ENCODE data around the gene OTOGL.
"Not testable (repeated sequence)": the region's sequence is repeated elsewhere in the genome, so short reads cannot be mapped to it uniquely, and the experiment has no call there.

The OTOGL gene

GRCh38 chr12:80213871-80214270, 114.5 kb downstream of the OTOGL start:
- ChIA-PET CTCF (no interaction called here), POLR2A (no interaction called here)
- no peak for DNase-seq (ENCODE audit: extremely low spot score)
- TF ChIP-seq BHLHE40 (IDR thresholded peaks at IDR 0.05; ENCODE audit: borderline replicate concordance) = no peak
- no peak for TF ChIP-seq NFRKB (IDR thresholded peaks at IDR 0.05)
- no peak for TF ChIP-seq L3MBTL2 (conservative IDR thresholded peaks at IDR 0.05)
- no peak for TF ChIP-seq SP1 (IDR thresholded peaks at IDR 0.05)
- no peak for TF ChIP-seq SUZ12 (IDR thresholded peaks at IDR 0.05)
- TF ChIP-seq TARDBP (IDR thresholded peaks at IDR 0.05) = no peak
- no peak for TF ChIP-seq FOXK2 (IDR thresholded peaks at IDR 0.05)
- no peak for TF ChIP-seq PKNOX1 (IDR thresholded peaks at IDR 0.05)
- no peak for TF ChIP-seq LEF1 (IDR thresholded peaks at IDR 0.05; ENCODE audit: borderline replicate concordance)
- no peak for TF ChIP-seq HDGF (IDR thresholded peaks at IDR 0.05; ENCODE audit: borderline replicate concordance)
- no peak for TF ChIP-seq FOXM1 (IDR thresholded peaks at IDR 0.05; ENCODE audit: borderline replicate concordance)
- TF ChIP-seq ZNF384 (IDR thresholded peaks at IDR 0.05) = no peak
- no peak for TF ChIP-seq CTBP1 (IDR thresholded peaks at IDR 0.05; ENCODE audit: borderline replicate concordance)
- TF ChIP-seq FOXA1 (IDR thresholded peaks at IDR 0.05) = no peak
- no peak for TF ChIP-seq ARNT (IDR thresholded peaks at IDR 0.05)
- no peak for TF ChIP-seq ELF4 (IDR thresholded peaks at IDR 0.05)

DNA sequence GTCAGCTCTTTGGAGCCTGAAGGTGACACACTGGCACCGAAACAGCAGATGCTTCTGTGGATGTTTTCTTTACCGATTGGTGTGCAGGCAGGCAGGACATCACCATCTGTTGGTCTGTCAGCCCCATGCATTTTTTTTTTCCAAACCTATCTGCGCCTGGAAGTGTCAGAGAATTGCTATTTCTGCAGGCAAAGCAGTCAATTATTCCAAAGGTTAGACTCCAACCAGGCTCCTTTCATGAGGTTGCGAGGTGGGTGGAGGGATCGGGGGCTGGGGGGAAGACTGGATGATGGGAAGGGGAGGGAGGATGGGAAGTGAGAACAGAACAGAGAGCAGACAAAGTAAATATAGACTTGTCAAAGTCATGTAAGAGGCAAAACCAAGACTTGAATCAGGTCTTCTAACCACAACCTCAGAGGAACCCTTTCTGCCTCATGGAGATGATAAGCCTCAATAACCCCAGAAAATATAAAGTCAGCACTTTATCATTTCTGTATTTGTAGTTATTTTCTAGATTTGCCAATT, 117.7 kb downstream of the OTOGL start:
- DNase-seq (ENCODE audit: extremely low spot score) = no peak
- POLR2A ChIA-PET = interaction anchor here (0.7 kb wide), 1 partner anchor 923 kb away, joined by 3 read pairs; no protein-coding TSS in a partner anchor
- no peak for TF ChIP-seq L3MBTL2 (conservative IDR thresholded peaks at IDR 0.05)
- TF ChIP-seq NFRKB (IDR thresholded peaks at IDR 0.05) = no peak
- no peak for TF ChIP-seq ZNF384 (IDR thresholded peaks at IDR 0.05)
- TF ChIP-seq TARDBP (IDR thresholded peaks at IDR 0.05) = no peak
- no peak for TF ChIP-seq SUZ12 (IDR thresholded peaks at IDR 0.05)
- no peak for TF ChIP-seq LEF1 (IDR thresholded peaks at IDR 0.05; ENCODE audit: borderline replicate concordance)
- TF ChIP-seq CTBP1 (IDR thresholded peaks at IDR 0.05; ENCODE audit: borderline replicate concordance) = no peak
- TF ChIP-seq ARNT (IDR thresholded peaks at IDR 0.05) = no peak
- no peak for TF ChIP-seq ELF4 (IDR thresholded peaks at IDR 0.05)
- no peak for TF ChIP-seq FOXK2 (IDR thresholded peaks at IDR 0.05)
- TF ChIP-seq FOXA1 (IDR thresholded peaks at IDR 0.05) = no peak
- no peak for TF ChIP-seq FOXM1 (IDR thresholded peaks at IDR 0.05; ENCODE audit: borderline replicate concordance)
- TF ChIP-seq SP1 (IDR thresholded peaks at IDR 0.05) = no peak
- no peak for TF ChIP-seq BHLHE40 (IDR thresholded peaks at IDR 0.05; ENCODE audit: borderline replicate concordance)
- TF ChIP-seq HDGF (IDR thresholded peaks at IDR 0.05; ENCODE audit: borderline replicate concordance) = no peak
- TF ChIP-seq PKNOX1 (IDR thresholded peaks at IDR 0.05) = no peak
- CTCF ChIA-PET = interaction anchor here (1.2 kb wide), 1 partner anchor 17 kb away, joined by 3 read pairs; no protein-coding TSS in a partner anchor

DNA sequence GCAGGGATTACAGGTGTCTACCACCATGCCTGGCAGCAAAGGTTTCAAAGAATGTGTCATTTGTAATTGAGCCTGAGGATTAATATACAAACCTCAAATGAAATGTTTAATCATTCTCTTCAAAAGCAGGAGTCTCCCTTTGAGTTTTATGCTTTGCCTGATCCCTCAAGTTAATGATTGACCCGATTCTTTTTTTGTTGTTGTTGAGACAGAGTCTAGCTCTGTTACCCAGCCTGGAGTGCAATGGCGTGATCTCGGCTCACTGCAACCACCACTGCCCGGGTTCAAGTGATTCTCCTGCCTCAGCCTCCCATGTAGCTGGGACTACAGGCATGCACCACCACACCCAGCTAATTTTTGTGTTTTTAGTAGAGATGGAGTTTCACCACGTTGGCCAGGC, 119.6 kb downstream of the OTOGL start:
- CTCF ChIA-PET; DNase-seq (ENCODE audit: extremely low spot score); POLR2A ChIA-PET: not testable (repeated sequence)

- CTCF ChIA-PET = interaction anchor here (0.6 to 1.3 kb wide), 2 partner anchors 24 to 777 kb away, joined by 3 to 4 read pairs; no protein-coding TSS in a partner anchor
- no peak for TF ChIP-seq ELF4 (IDR thresholded peaks at IDR 0.05)
- no peak for TF ChIP-seq NFRKB (IDR thresholded peaks at IDR 0.05)
- no peak for TF ChIP-seq FOXA1 (IDR thresholded peaks at IDR 0.05)
- TF ChIP-seq SP1 (IDR thresholded peaks at IDR 0.05) = no peak
- no peak for TF ChIP-seq L3MBTL2 (conservative IDR thresholded peaks at IDR 0.05)
- DNase-seq (ENCODE audit: extremely low spot score) = no peak
- POLR2A ChIA-PET = no interaction called here
Observed at GRCh38 chr12:80219345-80219744, 120.0 kb downstream of the OTOGL start.

GRCh38 chr12:80222261-80222660, 122.9 kb downstream of the OTOGL start:
- ChIA-PET CTCF (no interaction called here), POLR2A (no interaction called here)
- DNase-seq (ENCODE audit: extremely low spot score) = no peak
- no peak for TF ChIP-seq TARDBP (IDR thresholded peaks at IDR 0.05)
- no peak for TF ChIP-seq BHLHE40 (IDR thresholded peaks at IDR 0.05; ENCODE audit: borderline replicate concordance)
- TF ChIP-seq ZNF384 (IDR thresholded peaks at IDR 0.05) = no peak
- TF ChIP-seq SUZ12 (IDR thresholded peaks at IDR 0.05) = no peak
- TF ChIP-seq HDGF (IDR thresholded peaks at IDR 0.05; ENCODE audit: borderline replicate concordance) = no peak
- TF ChIP-seq FOXM1 (IDR thresholded peaks at IDR 0.05; ENCODE audit: borderline replicate concordance) = no peak
- no peak for TF ChIP-seq LEF1 (IDR thresholded peaks at IDR 0.05; ENCODE audit: borderline replicate concordance)
- no peak for TF ChIP-seq FOXK2 (IDR thresholded peaks at IDR 0.05)

- TF ChIP-seq HDGF (IDR thresholded peaks at IDR 0.05; ENCODE audit: borderline replicate concordance) (no peak), ELF4 (IDR thresholded peaks at IDR 0.05) (no peak), L3MBTL2 (conservative IDR thresholded peaks at IDR 0.05) (no peak), CTBP1 (IDR thresholded peaks at IDR 0.05; ENCODE audit: borderline replicate concordance) (no peak), NFRKB (IDR thresholded peaks at IDR 0.05) (no peak), FOXK2 (IDR thresholded peaks at IDR 0.05) (no peak), TARDBP (IDR thresholded peaks at IDR 0.05) (no peak), LEF1 (IDR thresholded peaks at IDR 0.05; ENCODE audit: borderline replicate concordance) (no peak), FOXA1 (IDR thresholded peaks at IDR 0.05) (no peak), ZNF384 (IDR thresholded peaks at IDR 0.05) (no peak), FOXM1 (IDR thresholded peaks at IDR 0.05; ENCODE audit: borderline replicate concordance) (no peak), SP1 (IDR thresholded peaks at IDR 0.05) (no peak), PKNOX1 (IDR thresholded peaks at IDR 0.05) (no peak), ARNT (IDR thresholded peaks at IDR 0.05) (no peak), BHLHE40 (IDR thresholded peaks at IDR 0.05; ENCODE audit: borderline replicate concordance) (no peak), SUZ12 (IDR thresholded peaks at IDR 0.05) (no peak)
- CTCF ChIA-PET = no interaction called here
Observed at GRCh38 chr12:80226576-80226975, 127.2 kb downstream of the OTOGL start.

DNA sequence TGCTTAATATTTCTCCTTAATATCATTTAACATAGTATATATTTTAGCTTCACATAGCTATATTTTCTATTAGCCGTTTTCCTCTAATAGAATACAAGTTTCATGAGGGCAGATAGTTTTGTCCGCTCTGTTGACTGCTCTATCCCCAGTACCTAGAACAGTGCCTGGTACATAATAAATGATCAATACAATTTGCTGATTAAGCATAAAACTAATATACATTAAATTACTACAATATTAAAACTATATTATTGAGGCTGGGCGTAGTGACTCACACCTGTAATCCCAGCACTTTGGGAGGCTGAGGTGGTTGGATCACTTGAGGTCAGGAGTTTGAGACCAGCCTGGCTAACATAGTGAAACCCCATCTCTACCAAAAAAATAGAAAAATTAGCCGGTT, 128.6 kb downstream of the OTOGL start:
- DNase-seq (ENCODE audit: extremely low spot score); POLR2A ChIA-PET: not testable (repeated sequence)
- CTCF ChIA-PET = interaction anchor here (0.6 kb wide), 1 partner anchor 454 kb away, joined by 3 read pairs; no protein-coding TSS in a partner anchor

More at GRCh38 chr12:80226576-80226975, 127.2 kb downstream of the OTOGL start:
- POLR2A ChIA-PET = no interaction called here
- no peak for DNase-seq (ENCODE audit: extremely low spot score)

All from HEK293T (cell line).